Suppressor macrophage treated with lipopolysaccharide for 1 hour (primary cell): ENCODE measurements around the gene LMOD1.
"Not testable (repeated sequence)": the region's sequence is repeated elsewhere in the genome, so short reads cannot be mapped to it uniquely, and the experiment has no call there.

Source experiments
- DNase-seq, 3 donors: peaks; one replicate each; pipeline ENCODE4 v3.0.0-alpha.2; 2020 to 2022

Gene LMOD1

GRCh38 chr1:201945863-201946223, 505 bp downstream of the LMOD1 start:
- DNase-seq = no peak

DNA sequence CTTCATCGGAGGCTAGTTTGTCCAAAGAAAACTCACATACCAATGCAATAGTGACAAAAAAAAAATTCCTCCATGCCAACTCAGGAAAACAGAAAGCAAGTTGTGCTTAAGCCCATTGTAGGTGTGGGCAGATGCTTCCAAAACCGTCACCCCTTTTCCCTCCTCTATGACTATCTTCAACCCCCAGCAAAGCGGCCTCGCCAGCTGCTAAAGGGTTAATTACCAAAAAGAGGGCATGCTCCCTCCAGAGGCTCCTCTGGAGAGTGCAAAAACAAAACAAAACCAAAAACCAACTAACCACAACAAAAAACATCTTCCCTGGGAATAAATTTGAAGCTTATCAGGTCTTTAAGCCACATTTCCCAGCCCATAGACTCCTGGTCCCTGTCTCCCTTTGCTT, 1.2 kb downstream of the LMOD1 start:
- no peak for DNase-seq

- DNase-seq = no peak
Measured at GRCh38 chr1:201944639-201945038, 1.7 kb downstream of the LMOD1 start.

GRCh38 chr1:201944002-201944401, 2.3 kb downstream of the LMOD1 start:
- no peak for DNase-seq

GRCh38 chr1:201942129-201942495, 4.2 kb downstream of the LMOD1 start:
- DNase-seq = no peak

- DNase-seq = no peak
Measured at GRCh38 chr1:201941420-201942128, 4.8 kb downstream of the LMOD1 start.

GRCh38 chr1:201940316-201940715, 6.0 kb downstream of the LMOD1 start:
- not testable (repeated sequence) for DNase-seq

DNA sequence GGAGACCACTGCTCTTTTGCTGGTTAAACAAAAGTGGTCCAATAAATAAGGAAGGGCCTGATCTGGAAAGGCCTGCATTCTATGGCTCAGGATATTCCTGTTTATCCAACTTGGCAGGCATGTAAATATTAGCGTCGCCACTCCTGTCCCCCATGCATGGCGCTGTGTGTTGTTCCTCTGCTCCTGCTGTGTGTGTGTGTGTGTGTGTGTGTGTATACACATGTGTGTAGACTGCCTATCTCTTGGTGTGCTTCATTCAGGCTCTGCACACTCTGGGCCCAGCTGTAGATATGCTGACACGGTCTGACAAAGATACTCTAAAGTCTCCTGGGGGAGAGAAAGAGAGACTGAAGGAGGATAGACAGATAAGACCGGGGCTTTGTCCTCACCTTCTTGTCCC, 6.8 kb downstream of the LMOD1 start:
- DNase-seq = no peak

- no peak for DNase-seq
Measured at GRCh38 chr1:201939148-201939547, 7.2 kb downstream of the LMOD1 start.

GRCh38 chr1:201938440-201939035, 7.8 kb downstream of the LMOD1 start:
- no peak for DNase-seq

GRCh38 chr1:201937624-201938213, 8.6 kb downstream of the LMOD1 start:
- DNase-seq = peak; percentile 27 to 67 (median 62)

- no peak for DNase-seq
Measured at GRCh38 chr1:201933840-201934430, 12.4 kb downstream of the LMOD1 start.

DNA sequence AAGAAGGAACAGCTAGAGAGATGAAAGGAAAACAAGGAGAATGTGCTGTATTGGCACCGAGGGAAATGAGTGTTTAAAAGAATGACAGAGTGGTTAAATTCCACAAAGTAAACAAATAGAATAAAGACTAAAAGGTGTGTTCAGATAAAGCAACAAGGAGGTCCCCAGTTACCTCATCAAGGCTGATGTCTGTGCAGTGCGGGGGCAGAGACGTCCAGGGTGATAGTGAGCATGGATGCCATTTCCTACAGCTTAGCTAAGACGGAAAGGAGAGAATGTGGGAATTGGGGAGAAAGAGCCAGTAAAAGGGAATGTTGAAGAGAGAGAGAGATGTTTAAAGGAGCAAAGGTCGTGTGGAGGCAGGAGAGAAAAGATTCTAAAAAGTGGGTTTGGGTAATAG, 15.5 kb downstream of the LMOD1 start:
- no peak for DNase-seq

GRCh38 chr1:201930137-201930536, 16.2 kb downstream of the LMOD1 start:
- no peak for DNase-seq

DNA sequence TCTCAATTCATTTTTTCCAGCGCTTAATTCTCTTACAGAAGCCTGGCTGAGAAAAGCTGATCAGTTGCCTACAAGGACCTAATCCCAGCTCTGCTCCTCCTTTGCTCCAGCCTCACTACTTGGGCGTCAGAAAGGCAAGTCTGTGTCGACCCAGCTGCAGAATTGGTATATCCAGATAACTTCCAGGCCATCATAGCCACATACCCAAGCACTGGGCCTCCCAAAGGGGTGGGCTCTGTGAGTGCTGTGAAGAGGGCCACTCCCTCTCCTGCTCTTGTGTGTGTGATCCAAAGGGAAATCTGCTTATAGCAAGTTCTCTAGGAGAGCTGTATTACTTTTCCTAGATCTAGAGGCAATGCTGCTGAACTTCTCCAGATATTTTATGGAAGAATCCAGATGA, 18.1 kb downstream of the LMOD1 start:
- DNase-seq = no peak

DNA sequence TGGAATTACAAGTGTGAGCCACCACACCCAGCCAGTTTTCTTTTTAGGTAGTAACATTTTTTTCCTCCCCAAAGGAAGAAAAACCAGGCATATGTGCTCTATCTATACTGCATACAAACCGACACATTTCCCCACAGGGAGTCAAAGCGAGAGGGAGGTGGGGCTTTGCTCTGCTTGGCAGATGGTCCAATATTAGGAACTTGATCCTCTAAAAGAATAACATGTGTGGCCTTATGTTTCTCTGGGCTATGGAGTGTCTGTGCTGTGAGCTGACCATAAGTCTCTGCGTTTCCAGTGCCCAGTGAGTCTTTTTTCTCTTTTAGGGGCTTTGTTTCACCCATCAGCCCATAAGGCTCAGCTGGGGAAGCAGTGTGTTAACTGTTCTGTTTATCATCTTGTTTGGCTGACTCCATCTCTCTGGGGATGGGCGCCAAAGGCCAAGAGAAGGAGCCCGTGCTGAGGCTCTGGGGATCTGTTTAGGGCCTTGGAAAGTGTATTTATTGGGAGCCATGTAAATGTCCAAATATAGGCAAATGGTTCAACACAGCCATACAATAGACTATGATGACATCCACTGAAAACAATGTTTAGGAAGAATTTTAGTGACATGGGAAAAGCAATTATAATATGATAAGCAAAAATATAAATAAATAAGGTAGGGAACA, 20.2 kb downstream of the LMOD1 start:
- DNase-seq = no peak

- DNase-seq = no peak
Measured at GRCh38 chr1:201925301-201925567, 21.1 kb downstream of the LMOD1 start.

- DNase-seq = no peak
Measured at GRCh38 chr1:201921952-201922558, 24.3 kb downstream of the LMOD1 start.

- no peak for DNase-seq
Measured at GRCh38 chr1:201918343-201918742, 28.0 kb downstream of the LMOD1 start.

DNA sequence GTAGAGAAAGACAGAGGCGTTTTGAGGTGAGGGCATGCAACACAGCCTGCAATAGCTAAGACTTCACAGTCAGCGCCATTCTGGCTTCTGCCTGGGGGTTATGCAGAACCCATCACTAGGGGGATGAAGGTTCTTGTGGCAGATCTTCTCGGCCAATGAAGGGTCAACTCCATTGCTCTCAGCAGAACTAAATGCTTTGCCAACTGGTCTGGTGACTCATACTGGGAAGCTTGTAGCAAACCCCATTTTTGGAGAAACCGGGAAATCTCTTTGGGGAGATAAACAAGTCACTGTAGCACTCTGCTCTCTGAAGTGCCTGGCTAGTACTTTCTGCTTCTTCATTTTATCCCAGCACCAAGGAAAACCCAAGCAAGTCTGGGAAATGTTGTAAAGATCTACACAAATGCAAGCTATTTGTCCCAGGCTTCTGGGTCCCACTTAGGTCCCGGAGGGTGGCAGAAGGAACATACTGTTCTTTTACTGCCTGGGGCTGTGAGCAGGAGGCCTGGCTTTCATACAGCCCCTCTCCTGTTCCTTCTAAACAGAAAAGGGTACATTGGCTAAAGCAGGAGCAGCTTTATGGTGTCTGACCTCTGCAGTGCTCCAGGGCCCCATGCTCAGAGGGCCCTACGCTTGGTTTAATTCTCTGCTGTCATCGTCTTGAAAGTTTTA, 28.9 kb downstream of the LMOD1 start:
- peak in 1 of 3 donors; percentile 14 for DNase-seq

GRCh38 chr1:201916649-201917249, 29.6 kb downstream of the LMOD1 start:
- DNase-seq = peak in 1 of 3 donors; percentile 24

DNA sequence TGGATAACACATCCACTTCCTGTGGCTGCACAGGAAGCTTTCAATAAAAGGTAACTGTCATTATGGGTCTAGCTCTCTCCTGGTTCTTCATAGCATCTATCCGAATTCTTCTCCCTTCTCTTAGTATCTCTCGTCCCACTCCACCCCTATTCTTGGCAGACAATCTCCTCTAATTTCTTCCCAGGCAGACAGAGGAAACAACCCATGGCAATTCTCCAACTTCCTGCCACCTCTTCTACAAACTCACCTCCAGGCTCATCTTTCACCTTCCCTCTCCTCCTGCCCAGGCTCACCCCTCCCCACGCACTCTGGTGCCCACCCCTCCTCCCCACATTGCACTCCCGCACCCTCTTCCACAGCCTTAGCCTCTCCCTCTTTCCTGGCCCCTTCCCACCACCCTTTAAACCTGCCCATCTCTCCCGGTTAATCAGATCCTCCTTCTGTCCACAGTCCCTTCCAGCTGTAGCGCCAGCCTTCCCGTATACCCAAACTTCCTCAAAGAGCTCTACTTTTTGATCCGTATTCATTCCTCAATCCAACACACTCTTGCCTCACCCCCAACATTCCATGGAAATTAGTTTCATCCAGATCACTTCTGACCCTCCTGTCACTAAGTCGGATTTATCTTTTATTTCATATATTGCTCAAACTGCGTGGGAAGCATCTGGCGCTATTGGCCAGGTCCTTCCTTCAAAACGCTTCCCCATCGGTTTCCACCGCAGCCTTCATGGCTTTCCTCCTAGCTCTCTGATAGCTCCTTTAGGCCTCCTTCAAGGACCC, 31.7 kb downstream of the LMOD1 start:
- no peak for DNase-seq
